Ramos (cell line): ENCODE results near the gene YEATS2.
"Not testable (repeated sequence)": the region's sequence is repeated elsewhere in the genome, so short reads cannot be mapped to it uniquely, and the experiment has no call there.

ENCODE experiments used
- in situ Hi-C: fragments of 300-500 bp; cut with MboI; formaldehyde crosslinking; loops from one replicate; pipeline ENCODE4 v1.14.3; 2022; ENCODE audit warnings: low sequenced_read_pairs; ENCODE audit not compliant: unreplicated experiment

Gene YEATS2

GRCh38 chr3:183769453-183769852 lies 71.9 kb downstream of the YEATS2 start:
- in situ Hi-C loops, result loop anchor here (5.0 kb wide), 1 partner anchor 297 kb away; no protein-coding TSS in a partner anchor

DNA sequence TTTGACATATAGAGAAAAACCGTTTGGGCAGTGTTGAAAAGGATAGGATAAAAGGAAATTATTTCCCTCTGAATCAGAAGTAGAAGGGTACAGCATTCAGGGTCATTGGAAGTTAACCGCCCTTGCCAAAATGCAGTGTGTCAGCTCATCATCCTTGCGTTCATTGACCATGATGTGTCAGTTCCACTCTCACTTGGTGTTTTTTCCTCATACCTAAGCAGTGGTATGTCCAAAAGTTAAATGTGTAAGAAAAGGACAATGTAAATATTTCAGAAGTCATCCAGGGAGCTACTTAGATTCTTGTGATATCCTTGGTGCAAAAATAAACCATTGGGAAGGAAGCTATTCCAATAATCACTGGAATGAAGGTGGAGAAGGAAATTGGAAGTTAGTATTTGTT lies 77.0 kb downstream of the YEATS2 start:
- in situ Hi-C loops, result no loop called here

DNA sequence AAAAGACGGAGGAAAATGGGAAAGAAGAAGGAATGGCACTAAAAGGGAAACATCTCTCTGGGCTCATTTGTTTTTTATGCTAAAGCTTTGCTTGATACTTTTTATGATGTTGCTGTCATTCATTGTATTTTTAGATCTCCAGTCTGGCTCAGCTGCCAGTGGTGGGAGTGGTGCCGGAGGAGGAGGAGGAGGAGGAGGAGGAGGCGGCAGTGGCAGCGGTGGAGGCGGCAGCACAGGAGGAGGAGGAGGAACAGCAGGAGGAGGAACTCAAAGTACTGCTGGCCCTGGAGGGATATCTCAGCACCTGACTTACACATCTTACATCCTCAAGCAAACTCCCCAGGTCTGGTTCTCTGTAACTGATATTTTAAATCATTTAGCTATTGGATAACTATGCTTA lies 78.2 kb downstream of the YEATS2 start:
- in situ Hi-C loops, result no loop called here

DNA sequence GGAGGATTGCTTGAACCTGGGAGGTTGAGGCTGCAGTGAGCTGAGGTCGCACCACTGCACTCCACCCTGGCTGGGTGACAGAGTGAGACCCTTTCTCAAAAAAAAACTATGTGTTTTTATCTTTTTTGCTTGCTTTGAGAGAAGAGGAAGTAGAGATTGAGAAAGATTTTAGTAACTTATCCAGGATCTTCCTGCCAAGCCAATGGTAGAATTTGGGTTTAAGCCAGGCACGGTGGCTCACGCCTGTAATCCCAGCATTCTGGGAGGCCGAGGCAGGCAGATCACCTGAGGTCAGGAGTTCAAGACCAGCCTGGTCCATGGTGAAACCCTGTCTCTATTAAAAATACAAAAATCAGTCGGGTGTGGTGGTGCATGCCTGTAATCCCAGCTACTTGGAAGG lies 78.9 kb downstream of the YEATS2 start:
- in situ Hi-C loops, result not testable (repeated sequence)

- in situ Hi-C loops, result no loop called here
These were observed 79.5 kb downstream of the YEATS2 start for GRCh38 chr3:183777016-183777618.

- in situ Hi-C loops, result no loop called here
These were observed 82.4 kb downstream of the YEATS2 start for GRCh38 chr3:183779896-183780465.

DNA sequence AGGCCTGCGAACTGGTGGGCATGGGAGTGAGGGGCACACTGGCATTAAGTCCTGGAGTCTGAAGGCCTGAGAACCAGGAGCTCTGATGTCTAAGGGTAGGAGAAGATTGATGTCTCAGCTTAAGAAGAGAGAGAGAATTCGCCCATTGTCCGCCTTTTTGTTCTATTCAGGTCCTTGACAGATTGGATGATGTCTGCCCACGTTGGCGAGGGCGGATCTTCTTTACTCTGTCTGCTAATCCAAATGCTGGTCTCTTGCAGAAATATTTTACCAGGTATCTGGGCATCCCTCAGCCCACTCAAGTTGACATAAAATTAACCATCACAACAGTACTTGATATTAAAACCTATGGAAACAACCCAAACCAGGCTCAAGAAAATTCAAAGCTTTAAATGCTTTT lies 83.6 kb downstream of the YEATS2 start:
- in situ Hi-C loops, result no loop called here

DNA sequence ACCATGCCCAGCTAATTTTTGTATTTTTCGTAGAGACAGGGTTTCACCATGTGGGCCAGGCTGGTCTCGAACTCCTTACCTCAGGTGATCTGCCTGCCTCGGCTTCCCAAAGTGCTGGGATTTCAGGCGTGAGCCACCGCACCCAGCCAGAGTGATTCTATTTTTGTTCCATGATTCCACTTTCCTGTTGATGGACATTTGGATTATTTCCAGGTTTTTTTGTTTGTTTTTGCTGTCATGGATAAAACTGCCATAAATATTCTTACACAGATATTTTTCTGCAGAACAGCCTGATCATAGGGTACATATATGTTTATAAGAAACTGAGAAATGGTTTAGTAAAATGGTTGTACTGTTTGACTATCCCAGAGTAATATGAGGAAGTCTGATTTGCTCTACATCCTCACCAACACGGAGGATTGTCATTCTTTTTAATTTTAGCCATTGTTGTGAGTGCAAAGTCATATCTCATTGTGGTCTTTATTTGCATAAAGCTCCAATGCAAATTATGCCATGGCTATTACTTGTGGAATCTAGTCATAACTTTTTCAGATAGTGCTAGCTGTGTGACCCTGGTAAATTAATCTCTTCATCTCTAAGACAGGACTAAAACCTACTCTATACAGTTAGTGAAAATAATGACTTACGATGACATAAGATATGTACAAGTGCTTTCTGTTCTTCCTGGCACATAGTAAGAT lies 85.1 kb downstream of the YEATS2 start:
- in situ Hi-C loops, result no loop called here

DNA sequence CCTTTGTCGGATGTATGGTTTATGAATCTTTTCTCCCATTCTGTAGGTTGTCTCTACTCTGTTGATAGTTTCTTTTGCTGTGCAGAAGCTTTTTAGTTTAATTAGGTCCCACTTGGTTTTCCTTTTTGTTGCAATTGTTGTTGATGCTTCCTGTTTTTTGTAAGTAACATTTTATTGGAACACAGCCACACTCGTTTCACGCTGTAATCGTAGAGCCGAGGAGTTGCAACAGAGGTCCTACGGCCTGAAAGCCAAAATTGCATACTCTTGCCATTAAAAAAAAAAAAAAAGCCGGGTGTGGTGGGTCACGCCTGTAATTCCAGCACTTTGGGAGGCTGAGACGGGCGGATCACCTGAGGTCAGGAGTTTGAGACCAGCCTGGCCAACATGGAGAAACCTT lies 86.9 kb downstream of the YEATS2 start:
- in situ Hi-C loops, result not testable (repeated sequence)

GRCh38 chr3:183789826-183790225 lies 92.2 kb downstream of the YEATS2 start:
- in situ Hi-C loops, result no loop called here

- in situ Hi-C loops, result no loop called here
These were observed 93.1 kb downstream of the YEATS2 start for GRCh38 chr3:183790700-183791099.

- in situ Hi-C loops, result no loop called here
These were observed 95.4 kb downstream of the YEATS2 start for GRCh38 chr3:183792976-183793375.

DNA sequence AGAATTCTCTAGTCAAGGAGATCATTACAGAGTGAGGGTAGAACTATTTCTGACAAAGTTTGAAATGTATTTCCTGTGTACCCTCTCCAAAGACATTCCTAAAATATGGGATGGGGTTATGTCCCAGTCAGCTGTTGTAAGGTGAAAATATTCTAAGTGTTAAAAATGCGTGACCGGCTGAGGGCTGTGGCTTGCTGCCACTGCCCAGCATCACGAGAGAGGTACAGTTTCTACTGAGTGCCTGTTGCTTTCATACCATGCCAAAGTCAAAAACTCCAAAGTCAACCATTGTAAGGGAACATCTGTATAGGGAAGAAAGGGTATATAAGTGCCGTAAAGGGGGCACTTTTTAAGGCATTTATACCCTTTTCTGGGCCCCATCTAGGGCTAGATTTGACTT lies 96.9 kb downstream of the YEATS2 start:
- in situ Hi-C loops, result no loop called here

GRCh38 chr3:183796372-183796771 lies 98.8 kb downstream of the YEATS2 start:
- in situ Hi-C loops, result no loop called here

GRCh38 chr3:183797996-183798395 lies 100.4 kb downstream of the YEATS2 start:
- in situ Hi-C loops, result no loop called here

DNA sequence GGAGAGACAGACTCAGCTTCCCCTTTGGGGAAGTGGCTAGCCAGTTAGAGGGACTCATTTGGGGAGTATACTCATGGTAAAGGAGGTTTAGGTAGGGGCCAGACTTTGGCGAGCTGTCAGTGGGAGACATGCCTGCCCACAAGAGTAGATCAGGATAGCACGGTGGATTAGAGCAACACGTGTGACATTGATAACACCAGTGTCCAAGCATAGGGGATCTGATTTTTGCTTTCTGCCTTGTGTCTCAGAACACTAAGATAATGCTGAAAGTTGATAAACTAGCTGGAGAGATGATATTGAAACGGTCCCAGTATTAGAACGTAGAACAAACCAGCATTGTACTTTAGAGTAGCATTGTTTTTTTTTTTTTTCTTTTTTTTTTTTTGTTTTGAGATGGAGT lies 101.9 kb downstream of the YEATS2 start:
- in situ Hi-C loops, result no loop called here

DNA sequence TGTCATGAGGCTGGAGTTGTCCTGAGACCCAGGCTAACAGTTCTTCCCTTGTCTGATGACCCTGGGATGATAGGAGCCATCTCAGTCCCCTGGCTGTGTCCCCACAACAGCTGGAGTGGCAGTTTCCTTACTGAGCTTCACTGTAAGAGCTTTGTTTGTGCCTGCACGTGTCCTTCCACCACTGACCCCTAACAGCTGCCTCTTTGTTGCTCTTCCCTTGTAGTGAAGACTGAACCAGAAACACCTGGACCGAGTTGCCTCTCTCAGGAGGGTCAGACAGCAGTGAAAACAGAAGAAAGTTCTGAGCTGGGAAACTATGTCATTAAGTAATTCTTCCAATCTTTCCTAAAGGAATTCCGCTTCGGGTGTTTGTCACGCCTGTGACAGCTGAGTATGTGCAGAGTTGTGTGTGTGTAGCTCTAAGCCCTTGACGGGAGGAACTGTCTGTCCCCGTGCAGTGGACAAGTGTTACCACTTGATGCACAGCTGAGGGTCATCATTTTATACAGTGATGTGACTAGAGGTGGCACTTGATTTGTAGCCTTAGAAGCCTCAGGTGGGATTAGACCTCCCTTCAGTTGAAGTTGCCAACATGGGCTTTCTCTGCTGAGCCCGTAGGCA lies 102.8 kb downstream of the YEATS2 start:
- in situ Hi-C loops, result no loop called here

GRCh38 chr3:183801601-183802000 lies 104.0 kb downstream of the YEATS2 start:
- in situ Hi-C loops, result no loop called here

GRCh38 chr3:183802989-183803388 lies 105.4 kb downstream of the YEATS2 start:
- in situ Hi-C loops, result no loop called here

GRCh38 chr3:183807209-183807728 lies 109.7 kb downstream of the YEATS2 start:
- in situ Hi-C loops, result no loop called here

DNA sequence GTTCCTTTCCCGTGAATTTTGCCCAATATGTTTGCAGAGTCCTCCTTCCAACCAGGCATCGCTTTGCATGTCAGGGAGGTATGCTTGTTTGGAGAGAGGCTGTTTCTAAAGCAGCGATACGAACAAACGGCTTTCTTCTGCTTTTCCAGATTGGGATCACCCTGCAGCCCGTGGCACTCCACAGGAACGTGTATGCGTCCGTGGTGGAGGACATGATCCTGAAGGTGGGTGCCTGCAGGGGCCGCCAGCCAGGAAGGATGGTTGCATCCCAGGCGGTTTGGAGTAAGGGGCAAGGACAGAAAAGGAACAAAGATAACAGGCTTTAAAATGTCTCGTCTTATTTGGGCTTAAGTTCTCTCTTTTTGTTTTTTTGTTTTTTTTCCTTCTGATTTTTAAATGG lies 110.3 kb downstream of the YEATS2 start:
- in situ Hi-C loops, result no loop called here
